Thoracic aorta (tissue), 2 donors: ENCODE data around the gene OPA1. TPM values are rescaled to one million over a fixed set of nuclear protein-coding genes. Genes with fewer than 3 reads are reported as not detected.

ENCODE experiments used
- ATAC-seq: fragments of 150-250 bp; one replicate; pipeline ENCODE4 v1.8.0; 2017; ENCODE audit warnings: low read depth; ENCODE audit not compliant: insufficient number of reproducible peaks, low FRiP score
- DNase-seq: peaks from one replicate; pipeline ENCODE4 v3.0.0-alpha.2; 2020; ENCODE audit warnings: low spot score
- H3K27ac ChIP-seq, 2 donors: fragments of 200-600 bp; sonication (generic); 1 replicate in 1 of 2; 2 replicates in 1 of 2; pipeline ENCODE4 v1.5.1; 2016; ENCODE audit warnings: mild to moderate bottlenecking in 2 of 2, moderate library complexity in 2 of 2
- H3K27me3 ChIP-seq: fragments of 200-600 bp; sonication (generic); replicated peaks from 2 replicates; pipeline ENCODE4 v1.6.0; 2016; ENCODE audit warnings: mild to moderate bottlenecking; ENCODE audit not compliant: insufficient read depth
- H3K36me3 ChIP-seq: fragments of 200-600 bp; sonication (generic); one replicate; pipeline ENCODE4 v1.5.1; 2016
- H3K4me1 ChIP-seq, 2 donors: fragments of 200-600 bp; sonication (generic); 1 replicate in 1 of 2; 2 replicates in 1 of 2; pipeline versions ENCODE4 v1.5.1 to v1.6.0; 2016; ENCODE audit warnings: low read depth in 2 of 2, mild to moderate bottlenecking in 1 of 2; ENCODE audit not compliant: control insufficient read depth in 1 of 2
- H3K4me3 ChIP-seq: fragments of 200-600 bp; sonication (generic); 2 replicates; pipeline ENCODE4 v1.5.1; 2016; ENCODE audit warnings: mild to moderate bottlenecking
- H3K9me3 ChIP-seq: fragments of 200-600 bp; sonication (generic); 2 replicates; pipeline ENCODE4 v1.5.1; 2016
- CTCF ChIP-seq: fragments of 200-600 bp; sonication (generic); IDR thresholded peaks from one replicate; pipeline ENCODE4 v1.5.1; 2019; ENCODE audit warnings: antibody characterized with exemption
- total RNA-seq, 2 donors: library from RNA; depleted of rRNA; stranded (reverse); fragments of >200 nt; gene quantifications; one replicate each; pipeline versions ENCODE4 v1.1.0 to v1.2.3, GENCODE V29; 2016

OPA1 gene
- total RNA-seq, 2 donors from 2014 or later, result 34.0 to 43.8 TPM

- Histone ChIP-seq H3K36me3 (no peaks in the 10 kb centered on the region), H3K9me3 (no peaks in the 10 kb centered on the region), H3K4me1 (no peaks in the 10 kb centered on the region), H3K27ac (no peak overlapping the region), H3K27me3 (no peaks in the 10 kb centered on the region), H3K4me3 (no peak overlapping the region)
- no peak for ATAC-seq
- no peak for TF ChIP-seq CTCF
- no peak for DNase-seq
Measured at GRCh38 chr3:193548406-193548805, 44.6 kb upstream of the OPA1 start.

GRCh38 chr3:193552923-193553322 is 40.1 kb upstream of the OPA1 start:
- TF ChIP-seq CTCF, result no peak
- H3K27me3 ChIP-seq, result no peaks in the 10 kb centered on the region
- no peaks in the 10 kb centered on the region for H3K36me3 ChIP-seq
- H3K4me3 ChIP-seq, result no peak overlapping the region
- H3K27ac ChIP-seq, result no peak overlapping the region
- no peaks in the 10 kb centered on the region for H3K9me3 ChIP-seq
- H3K4me1 ChIP-seq, result no peaks in the 10 kb centered on the region
- DNase-seq (no peak), ATAC-seq (no peak)

GRCh38 chr3:193553586-193553985 is 39.4 kb upstream of the OPA1 start:
- Histone ChIP-seq H3K9me3 (no peaks in the 10 kb centered on the region), H3K27ac (no peak overlapping the region), H3K27me3 (no peaks in the 10 kb centered on the region), H3K36me3 (no peaks in the 10 kb centered on the region), H3K4me3 (no peak overlapping the region), H3K4me1 (no peaks in the 10 kb centered on the region)
- ATAC-seq, result no peak
- no peak for DNase-seq
- no peak for TF ChIP-seq CTCF

GRCh38 chr3:193554811-193555210 is 38.2 kb upstream of the OPA1 start, which contains the start of gene ATP13A4:
ATP13A4 (minus strand) TSS chr3:193554895; CDS start chr3:193554799, 96 bp downstream.
- H3K4me1 ChIP-seq, result no peaks in the 10 kb centered on the region
- no peaks in the 10 kb centered on the region for H3K9me3 ChIP-seq
- no peak for DNase-seq
- no peaks in the 10 kb centered on the region for H3K36me3 ChIP-seq
- H3K27ac ChIP-seq, result no peak within 1 kb of the TSS
- no peaks in the 10 kb centered on the region for H3K27me3 ChIP-seq
- no peak for TF ChIP-seq CTCF
- ATAC-seq, result no peak
- H3K4me3 ChIP-seq, result no peak within 1 kb of the TSS

GRCh38 chr3:193556841-193557240 is 36.2 kb upstream of the OPA1 start:
- ATAC-seq (no peak), DNase-seq (no peak)
- no peak for TF ChIP-seq CTCF
- H3K36me3 ChIP-seq, result no peaks in the 10 kb centered on the region
- no peaks in the 10 kb centered on the region for H3K9me3 ChIP-seq
- no peaks in the 10 kb centered on the region for H3K4me1 ChIP-seq
- H3K27me3 ChIP-seq, result no peaks in the 10 kb centered on the region
- H3K4me3 ChIP-seq, result no peak overlapping the region
- H3K27ac ChIP-seq, result no peak overlapping the region
